Measurements from ENCODE around the gene LRPAP1.

The LRPAP1 gene

GRCh38 chr4:3531318-3531878, 824 bp downstream of the LRPAP1 start:
- DNase-seq, result no peak

GRCh38 chr4:3530663-3531254, 1.5 kb downstream of the LRPAP1 start:
- DNase-seq, result no peak

- DNase-seq, result no peak
Observed at GRCh38 chr4:3530051-3530450, 2.2 kb downstream of the LRPAP1 start.

GRCh38 chr4:3529363-3529762, 2.9 kb downstream of the LRPAP1 start:
- no peak for DNase-seq

- no peak for DNase-seq
Observed at GRCh38 chr4:3527914-3528876, 4.0 kb downstream of the LRPAP1 start.

GRCh38 chr4:3527101-3527913, 4.9 kb downstream of the LRPAP1 start:
- no peak for DNase-seq

GRCh38 chr4:3526456-3526855, 5.8 kb downstream of the LRPAP1 start:
- no peak for DNase-seq

GRCh38 chr4:3525532-3526430, 6.4 kb downstream of the LRPAP1 start:
- DNase-seq, result no peak

- DNase-seq, result no peak
Observed at GRCh38 chr4:3524920-3525319, 7.3 kb downstream of the LRPAP1 start.

GRCh38 chr4:3524349-3524748, 7.9 kb downstream of the LRPAP1 start:
- DNase-seq, result no peak

- DNase-seq, result no peak
Observed at GRCh38 chr4:3523628-3524221, 8.5 kb downstream of the LRPAP1 start.

GRCh38 chr4:3523146-3523627, 9.0 kb downstream of the LRPAP1 start:
- DNase-seq, result no peak

- no peak for DNase-seq
Observed at GRCh38 chr4:3522651-3523050, 9.6 kb downstream of the LRPAP1 start.

- DNase-seq, result no peak
Observed at GRCh38 chr4:3522326-3522640, 9.9 kb downstream of the LRPAP1 start.

- no peak for DNase-seq
Observed at GRCh38 chr4:3521621-3522325, 10.4 kb downstream of the LRPAP1 start.

- no peak for DNase-seq
Observed at GRCh38 chr4:3520796-3521600, 11.2 kb downstream of the LRPAP1 start.

GRCh38 chr4:3520276-3520675, 11.9 kb downstream of the LRPAP1 start:
- DNase-seq, result no peak

GRCh38 chr4:3519468-3520264, 12.6 kb downstream of the LRPAP1 start:
- no peak for DNase-seq

GRCh38 chr4:3518941-3519340, 13.3 kb downstream of the LRPAP1 start:
- DNase-seq, result no peak

Measured in NCI-H2029 (cell line).